K562 (cell line): ENCODE results near the gene LGR6.

Source experiments
- CTCF ChIP-seq, 3 experiments: IDR thresholded peaks in 2 of 3; conservative IDR thresholded peaks in 1 of 3; 2 replicates each; pipeline ENCODE4 v1.5.1; 2011 to 2012; ENCODE audit warnings: low read length in 3 of 3, mild to moderate bottlenecking in 3 of 3, control low read depth in 2 of 3, improper control_type of control experiment in 1 of 3, inconsistent platforms in 1 of 3, low read depth in 1 of 3, mixed read lengths in 1 of 3, moderate library complexity in 1 of 3; ENCODE audit not compliant: insufficient read depth in 2 of 3
- NR2C2 ChIP-seq, 2 experiments: fragments of 200-800 bp in 1 of 2; sonication (Bioruptor generic) in 1 of 2; sonication (generic) in 1 of 2; formaldehyde crosslinking in 1 of 2; IDR thresholded peaks; 2 replicates each; pipeline versions ENCODE4 v1.6.1 to v1.8.0; 2016 to 2022; ENCODE audit warnings: mild to moderate bottlenecking in 1 of 2, missing compliant biosample characterization in 1 of 2, missing genetic modification characterization in 1 of 2, missing genetic modification reagents in 1 of 2
- POLR2A ChIP-seq: fragments of 450-650 bp; conservative IDR thresholded peaks from 2 replicates; pipeline ENCODE4 v1.6.1; 2016
- POLR2AphosphoS5 ChIP-seq: IDR thresholded peaks from 2 replicates; pipeline ENCODE4 v1.6.1; 2011; ENCODE audit warnings: mild to moderate bottlenecking, low read depth, low read length, moderate library complexity; ENCODE audit not compliant: control insufficient read depth, insufficient read depth
- PRDM10 ChIP-seq: fragments of 450-650 bp; IDR thresholded peaks from 2 replicates; pipeline ENCODE4 v1.6.1; 2018; ENCODE audit not compliant: partially characterized antibody
- SIRT6 ChIP-seq: IDR thresholded peaks from one replicate; pipeline ENCODE4 v1.6.1; 2012; ENCODE audit warnings: low read depth, mild to moderate bottlenecking, control low read depth, inconsistent platforms, low read length, moderate library complexity
- SRSF3 ChIP-seq: fragments of 200-400 bp; formaldehyde crosslinking; IDR thresholded peaks from 2 replicates; pipeline ENCODE4 v1.6.1; 2016; ENCODE audit warnings: mild to moderate bottlenecking, low read length, moderate library complexity; ENCODE audit not compliant: insufficient read depth
- TEAD4 ChIP-seq, 2 experiments: sonication (generic) in 1 of 2; formaldehyde crosslinking in 1 of 2; IDR thresholded peaks; 2 replicates each; pipeline versions ENCODE4 v1.6.1 to v1.8.0; 2012 to 2022; ENCODE audit warnings: borderline replicate concordance in 1 of 2, inconsistent platforms in 1 of 2, low read length in 1 of 2, mild to moderate bottlenecking in 1 of 2, missing genetic modification reagents in 1 of 2
- USF2 ChIP-seq: sonication (generic); formaldehyde crosslinking; IDR thresholded peaks from 2 replicates; pipeline ENCODE4 v1.5.0; 2020; ENCODE audit warnings: missing genetic modification reagents
- YBX1 ChIP-seq: fragments of 450-650 bp; IDR thresholded peaks from 2 replicates; pipeline ENCODE4 v1.7.1; 2016; ENCODE audit warnings: mild to moderate bottlenecking
- ZNF407 ChIP-seq: fragments of 450-650 bp; IDR thresholded peaks from 2 replicates; pipeline ENCODE4 v1.6.1; 2016; ENCODE audit warnings: low read depth

GRCh38 chr1:202154766-202155477 is 38.7 kb upstream of the LGR6 start:
- no peak for TF ChIP-seq USF2 (CRISPR knock-in tag)
- no peak for TF ChIP-seq NR2C2 (CRISPR knock-in tag; IDR thresholded peaks at IDR 0.05)
- no peak for TF ChIP-seq NR2C2 (tag; IDR thresholded peaks at IDR 0.05)
- no peak for TF ChIP-seq TEAD4 (IDR thresholded peaks at IDR 0.05; ENCODE audit: low read length)
- TF ChIP-seq TEAD4 (CRISPR knock-in tag; IDR thresholded peaks at IDR 0.05; ENCODE audit: borderline replicate concordance) = no peak
- TF ChIP-seq POLR2AphosphoS5 = peak; percentile 31; the same call in 1 of the 2 replicates
- no peak for TF ChIP-seq SRSF3
- peak; percentile 85 to 88 (median 87) for TF ChIP-seq CTCF (IDR thresholded peaks at IDR 0.05 in 2 of 3, conservative IDR thresholded peaks at IDR 0.05 in 1 of 3; ENCODE audit: insufficient read depth in 2 of 3, low read depth in 1 of 3, low read length in 3 of 3)
- no peak for TF ChIP-seq PRDM10
- no peak for TF ChIP-seq ZNF407
- TF ChIP-seq YBX1 = no peak
- TF ChIP-seq SIRT6 = no peak
- TF ChIP-seq POLR2A = no peak
